Activated T-helper 1 cell treated with anti-CD3 and anti-CD28 coated beads, Interleukin-12 subunit alpha, Interleukin-12 subunit beta, Interleukin-2, Interleukin-4 antibody, amounts not matched to agents 30 ng/mL and 10 ng/mL and 1 ng/mL, durations not matched to agents 14 hours and 24 hours and 36 hours (primary cell): ENCODE measurements around the gene ANKDD1B. TPM values are rescaled to one million over a fixed set of nuclear protein-coding genes. Genes with fewer than 3 reads are reported as not detected.

Experiments
- DNase-seq: peaks from one replicate; pipeline ENCODE4 v3.0.0; 2021; ENCODE audit warnings: low spot score
- H3K27ac Mint-ChIP-seq: one replicate; pipeline ENCODE4 v1.8.0; 2021; ENCODE audit warnings: mild to moderate bottlenecking, mixed read lengths
- H3K27me3 Mint-ChIP-seq: one replicate; pipeline ENCODE4 v1.8.0; 2022; ENCODE audit warnings: mild to moderate bottlenecking, moderate library complexity, mixed read lengths; ENCODE audit not compliant: insufficient read depth
- H3K36me3 Mint-ChIP-seq: one replicate; pipeline ENCODE4 v1.8.0; 2021; ENCODE audit warnings: low read depth, mixed read lengths
- H3K4me1 Mint-ChIP-seq: one replicate; pipeline ENCODE4 v1.8.0; 2021; ENCODE audit warnings: low read depth, mixed read lengths
- H3K4me3 Mint-ChIP-seq: one replicate; pipeline ENCODE4 v1.8.0; 2021; ENCODE audit warnings: mild to moderate bottlenecking, moderate library complexity, mixed read lengths
- H3K9me3 Mint-ChIP-seq: one replicate; pipeline ENCODE4 v1.8.0; 2021; ENCODE audit warnings: mixed read lengths
- intact Hi-C: fragments of 100-400 bp; cut with micrococcal nuclease; formaldehyde crosslinking; loops from one replicate; pipeline ENCODE4 v1.15.1; 2024
- total RNA-seq: library from RNA; stranded (reverse); gene quantifications from 2 replicates; pipeline ENCODE4 v1.2.3, GENCODE V29; 2022

Gene ANKDD1B
- total RNA-seq, 1 donor from 2014 or later: 0.18 TPM

- Mint-ChIP-seq H3K4me1 (no peaks in the 10 kb centered on the region), H3K9me3 (no peaks in the 10 kb centered on the region), H3K4me3 (no peak overlapping the region), H3K27me3 (no peaks in the 10 kb centered on the region), H3K36me3 (no peaks in the 10 kb centered on the region), H3K27ac (no peak overlapping the region)
- DNase-seq: no peak
- intact Hi-C loops: no loop called here
Measured at GRCh38 chr5:75620184-75620959, 9.1 kb downstream of the ANKDD1B start.

GRCh38 chr5:75622564-75622963 is 11.3 kb downstream of the ANKDD1B start:
- Mint-ChIP-seq H3K4me3 (no peak overlapping the region), H3K27ac (no peak overlapping the region), H3K27me3 (no peaks in the 10 kb centered on the region), H3K9me3 (no peaks in the 10 kb centered on the region), H3K4me1 (no peaks in the 10 kb centered on the region), H3K36me3 (no peaks in the 10 kb centered on the region)
- intact Hi-C loops: no loop called here
- DNase-seq: no peak

GRCh38 chr5:75623846-75624245 is 12.6 kb downstream of the ANKDD1B start:
- no peak overlapping the region for H3K27ac Mint-ChIP-seq
- H3K36me3 Mint-ChIP-seq: no peaks in the 10 kb centered on the region
- H3K9me3 Mint-ChIP-seq: no peaks in the 10 kb centered on the region
- intact Hi-C loops: no loop called here
- no peak for DNase-seq
- H3K4me1 Mint-ChIP-seq: no peaks in the 10 kb centered on the region
- H3K4me3 Mint-ChIP-seq: no peak overlapping the region
- no peaks in the 10 kb centered on the region for H3K27me3 Mint-ChIP-seq

GRCh38 chr5:75626959-75627358 is 15.7 kb downstream of the ANKDD1B start:
- Mint-ChIP-seq H3K4me1 (no peaks in the 10 kb centered on the region), H3K27me3 (no peaks in the 10 kb centered on the region), H3K9me3 (no peaks in the 10 kb centered on the region), H3K4me3 (no peak overlapping the region), H3K36me3 (no peaks in the 10 kb centered on the region), H3K27ac (no peak overlapping the region)
- DNase-seq: no peak
- intact Hi-C loops: no loop called here

GRCh38 chr5:75627801-75628200 is 16.5 kb downstream of the ANKDD1B start:
- H3K9me3 Mint-ChIP-seq: no peaks in the 10 kb centered on the region
- H3K27me3 Mint-ChIP-seq: no peaks in the 10 kb centered on the region
- no peak for DNase-seq
- H3K4me1 Mint-ChIP-seq: no peaks in the 10 kb centered on the region
- no peaks in the 10 kb centered on the region for H3K36me3 Mint-ChIP-seq
- intact Hi-C loops: no loop called here
- no peak overlapping the region for H3K27ac Mint-ChIP-seq
- H3K4me3 Mint-ChIP-seq: no peak overlapping the region

- H3K9me3 Mint-ChIP-seq: no peaks in the 10 kb centered on the region
- H3K27me3 Mint-ChIP-seq: no peaks in the 10 kb centered on the region
- no peaks in the 10 kb centered on the region for H3K36me3 Mint-ChIP-seq
- H3K4me3 Mint-ChIP-seq: no peak overlapping the region
- DNase-seq: no peak
- intact Hi-C loops: no loop called here
- no peak overlapping the region for H3K27ac Mint-ChIP-seq
- H3K4me1 Mint-ChIP-seq: no peaks in the 10 kb centered on the region
Measured at GRCh38 chr5:75630875-75631274, 19.6 kb downstream of the ANKDD1B start.

GRCh38 chr5:75632321-75632720 is 21.1 kb downstream of the ANKDD1B start:
- H3K27ac Mint-ChIP-seq: no peak overlapping the region
- H3K27me3 Mint-ChIP-seq: peaks cover 2% of the 10 kb centered on the region
- intact Hi-C loops: no loop called here
- no peak for DNase-seq
- no peak overlapping the region for H3K4me3 Mint-ChIP-seq
- H3K4me1 Mint-ChIP-seq: no peaks in the 10 kb centered on the region
- H3K36me3 Mint-ChIP-seq: no peaks in the 10 kb centered on the region
- no peaks in the 10 kb centered on the region for H3K9me3 Mint-ChIP-seq

GRCh38 chr5:75637949-75638348 is 26.7 kb downstream of the ANKDD1B start:
- H3K4me3 Mint-ChIP-seq: no peak overlapping the region
- H3K4me1 Mint-ChIP-seq: no peaks in the 10 kb centered on the region
- no peak overlapping the region for H3K27ac Mint-ChIP-seq
- no peaks in the 10 kb centered on the region for H3K36me3 Mint-ChIP-seq
- intact Hi-C loops: no loop called here
- H3K9me3 Mint-ChIP-seq: no peaks in the 10 kb centered on the region
- peaks cover 2% of the 10 kb centered on the region for H3K27me3 Mint-ChIP-seq
- DNase-seq: no peak

GRCh38 chr5:75639535-75640311 is 28.5 kb downstream of the ANKDD1B start:
- Mint-ChIP-seq H3K36me3 (no peaks in the 10 kb centered on the region), H3K27ac (no peak overlapping the region), H3K4me1 (no peaks in the 10 kb centered on the region), H3K4me3 (no peak overlapping the region), H3K27me3 (peaks cover 2% of the 10 kb centered on the region), H3K9me3 (no peaks in the 10 kb centered on the region)
- no peak for DNase-seq
- intact Hi-C loops: no loop called here

- Mint-ChIP-seq H3K4me1 (no peaks in the 10 kb centered on the region), H3K9me3 (no peaks in the 10 kb centered on the region), H3K27ac (no peak overlapping the region), H3K36me3 (no peaks in the 10 kb centered on the region), H3K4me3 (no peak overlapping the region), H3K27me3 (peaks cover 2% of the 10 kb centered on the region)
- intact Hi-C loops: no loop called here
- no peak for DNase-seq
Measured at GRCh38 chr5:75640395-75640794, 29.1 kb downstream of the ANKDD1B start.

- Mint-ChIP-seq H3K4me3 (no peak overlapping the region), H3K9me3 (no peaks in the 10 kb centered on the region), H3K27ac (no peak overlapping the region), H3K4me1 (no peaks in the 10 kb centered on the region), H3K36me3 (no peaks in the 10 kb centered on the region), H3K27me3 (peaks cover 2% of the 10 kb centered on the region)
- intact Hi-C loops: no loop called here
- no peak for DNase-seq
Measured at GRCh38 chr5:75640826-75641225, 29.6 kb downstream of the ANKDD1B start.

- no peak overlapping the region for H3K27ac Mint-ChIP-seq
- no peak for DNase-seq
- H3K36me3 Mint-ChIP-seq: peaks cover 2% of the 10 kb centered on the region
- no peak overlapping the region for H3K4me3 Mint-ChIP-seq
- intact Hi-C loops: no loop called here
- peaks cover 7% of the 10 kb centered on the region for H3K9me3 Mint-ChIP-seq
- H3K27me3 Mint-ChIP-seq: no peaks in the 10 kb centered on the region
- H3K4me1 Mint-ChIP-seq: peaks cover 8% of the 10 kb centered on the region
Measured at GRCh38 chr5:75648712-75649111, 37.5 kb downstream of the ANKDD1B start.

GRCh38 chr5:75651575-75652238 is 40.5 kb downstream of the ANKDD1B start:
- H3K36me3 Mint-ChIP-seq: peaks cover 2% of the 10 kb centered on the region
- no peak overlapping the region for H3K4me3 Mint-ChIP-seq
- no peak for DNase-seq
- intact Hi-C loops: no loop called here
- peaks cover 8% of the 10 kb centered on the region for H3K4me1 Mint-ChIP-seq
- peaks cover 1% of the 10 kb centered on the region for H3K27me3 Mint-ChIP-seq
- H3K27ac Mint-ChIP-seq: no peak overlapping the region
- H3K9me3 Mint-ChIP-seq: peaks cover 7% of the 10 kb centered on the region
